ENCODE results near the gene THNSL1.

DNA sequence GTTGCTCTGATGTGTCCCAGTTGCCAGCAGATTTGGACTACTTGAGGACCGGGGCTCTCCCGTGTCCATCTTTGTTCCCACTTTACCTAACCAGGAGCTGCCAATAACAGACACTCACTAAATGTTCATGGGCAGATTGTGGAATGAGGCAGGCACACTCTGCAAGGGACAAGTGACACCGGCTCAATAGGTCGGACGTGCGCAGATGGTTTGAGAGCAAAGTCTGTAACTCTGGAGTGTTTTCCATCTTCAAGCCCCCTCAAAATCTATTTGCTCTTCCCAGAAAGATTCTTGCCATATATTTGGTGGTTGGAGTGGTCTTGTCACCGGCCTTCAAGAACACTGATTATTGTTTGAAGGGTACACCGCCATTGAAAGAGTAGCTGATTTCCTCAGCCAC, 47.2 kb downstream of the THNSL1 start:
- TF ChIP-seq CTCF (conservative IDR thresholded peaks at IDR 0.05; ENCODE audit: low read length) (no peak), EZH2phosphoT487 (IDR thresholded peaks at IDR 0.05; ENCODE audit: borderline replicate concordance, low read depth, low read length) (no peak)

Data from OCI-LY7 (cell line).